H1 (cell line): ENCODE data around the gene FGFBP1. TPM values are rescaled to one million over a fixed set of nuclear protein-coding genes. Genes with fewer than 3 reads are reported as not detected.

Experiments
- CTCF ChIA-PET: fragments of 300-600 bp; sonication (Branson Sonifier 250); formaldehyde crosslinking; loops from one replicate; lab custom pipeline; 2021; ENCODE audit not compliant: partially characterized antibody; lab: Charles Lee
- POLR2A ChIA-PET: fragments of 300-600 bp; sonication (Branson Sonifier 250); formaldehyde crosslinking; loops from one replicate; lab custom pipeline; 2021; ENCODE audit warnings: inconsistent platforms; ENCODE audit not compliant: partially characterized antibody; lab: Charles Lee
- DNase-seq, 2 experiments: peaks; one replicate each; pipeline versions ENCODE4 v3.0.0 to v3.0.0-alpha.2; 2010 to 2022; ENCODE audit warnings: low spot score in 2 of 2, low read depth in 1 of 2, mixed read lengths in 1 of 2
- FAIRE-seq: peaks from 2 replicates; lab custom pipeline; 2011; peaks lifted over from hg19 to GRCh38; lab: Jason Lieb, UNC
- H2AFZ ChIP-seq: 2 replicates; pipeline ENCODE4 v1.8.1; 2012; ENCODE audit warnings: low read length, inconsistent platforms
- H2AK5ac ChIP-seq: 2 replicates; pipeline ENCODE4 v1.6.1; 2013; ENCODE audit warnings: low read depth, low read length
- H2BK120ac ChIP-seq: replicated peaks from 2 replicates; pipeline ENCODE3; 2013; ENCODE audit warnings: low read depth, low read length, inconsistent platforms
- H2BK12ac ChIP-seq: 2 replicates; pipeline ENCODE4 v1.6.1; 2013; ENCODE audit warnings: low read depth, low read length
- H2BK15ac ChIP-seq: 2 replicates; pipeline ENCODE4 v1.6.1; 2013; ENCODE audit warnings: low read length
- H2BK20ac ChIP-seq: 2 replicates; pipeline ENCODE4 v1.6.1; 2013; ENCODE audit warnings: low read length
- H2BK5ac ChIP-seq: 2 replicates; pipeline ENCODE4 v1.6.1; 2013; ENCODE audit warnings: low read depth, low read length
- H3K14ac ChIP-seq: 2 replicates; pipeline ENCODE4 v1.6.1; 2013; ENCODE audit warnings: inconsistent platforms; ENCODE audit not compliant: insufficient read length
- H3K18ac ChIP-seq: 2 replicates; pipeline ENCODE4 v1.6.1; 2013; ENCODE audit warnings: low read length; ENCODE audit errors: extremely low read depth
- H3K23ac ChIP-seq: 2 replicates; pipeline ENCODE4 v1.6.1; 2013; ENCODE audit warnings: inconsistent platforms; ENCODE audit not compliant: insufficient read length
- H3K23me2 ChIP-seq: 2 replicates; pipeline ENCODE4 v1.6.1; 2013; ENCODE audit warnings: low read depth, low read length
- H3K27ac ChIP-seq: 2 replicates; pipeline ENCODE4 v1.6.1; 2011; ENCODE audit warnings: low read depth, low read length, inconsistent platforms
- H3K27me3 ChIP-seq, 4 experiments: replicated peaks in 1 of 4; 1 replicate in 1 of 4; 2 replicates in 3 of 4; pipeline versions ENCODE4 v1.6.1 to v1.8.1; 2011 to 2013; ENCODE audit warnings: low read length in 3 of 4, mild to moderate bottlenecking in 3 of 4, inconsistent platforms in 2 of 4, mixed read lengths in 2 of 4, moderate library complexity in 1 of 4; ENCODE audit not compliant: control insufficient read depth in 3 of 4, insufficient read depth in 3 of 4; ENCODE audit errors: extremely low read depth in 1 of 4
- H3K36me3 ChIP-seq, 4 experiments: 2 replicates each; pipeline versions ENCODE4 v1.6.1 to v1.8.1; 2011 to 2013; ENCODE audit warnings: mild to moderate bottlenecking in 4 of 4, low read length in 3 of 4, moderate library complexity in 2 of 4, control low read depth in 1 of 4, inconsistent platforms in 1 of 4; ENCODE audit not compliant: insufficient read depth in 4 of 4, control insufficient read depth in 2 of 4
- H3K4ac ChIP-seq: replicated peaks from 2 replicates; pipeline ENCODE3; 2013; ENCODE audit warnings: low read length, low read depth, mixed read lengths, inconsistent platforms; ENCODE audit not compliant: insufficient read length
- H3K4me1 ChIP-seq, 4 experiments: replicated peaks in 1 of 4; 1 replicate in 1 of 4; 2 replicates in 3 of 4; pipeline versions ENCODE4 v1.6.1 to v1.8.1; 2011 to 2013; ENCODE audit warnings: low read length in 3 of 4, inconsistent platforms in 2 of 4, mixed read lengths in 1 of 4; ENCODE audit not compliant: insufficient read depth in 4 of 4, control insufficient read depth in 3 of 4
- H3K4me2 ChIP-seq, 2 experiments: 2 replicates each; pipeline versions ENCODE4 v1.6.1 to v1.8.1; 2011 to 2013; ENCODE audit warnings: low read depth in 2 of 2, low read length in 2 of 2, control low read depth in 1 of 2, inconsistent platforms in 1 of 2, mild to moderate bottlenecking in 1 of 2; ENCODE audit not compliant: insufficient read depth in 1 of 2
- H3K4me3 ChIP-seq, 4 experiments: fragments of 200-600, 300-600 bp in 1 of 4; sonication (generic), shearing (Covaris generic), sonication (Bioruptor Twin) in 1 of 4; 2 replicates each; pipeline versions ENCODE4 v1.5.1 to v1.8.1; 2011 to 2016; ENCODE audit warnings: low read length in 4 of 4, low read depth in 3 of 4, control low read depth in 2 of 4, inconsistent platforms in 2 of 4, mild to moderate bottlenecking in 2 of 4, mixed read lengths in 1 of 4, moderate library complexity in 1 of 4; ENCODE audit not compliant: insufficient read depth in 2 of 4; ENCODE audit errors: extremely low read depth in 1 of 4
- H3K56ac ChIP-seq: replicated peaks from 2 replicates; pipeline ENCODE3; 2013; ENCODE audit warnings: low read depth, mild to moderate bottlenecking, mixed read lengths, low read length, inconsistent platforms; ENCODE audit not compliant: insufficient read length
- H3K79me1 ChIP-seq: 2 replicates; pipeline ENCODE4 v1.6.1; 2013; ENCODE audit warnings: low read depth, low read length, control low read depth
- H3K79me2 ChIP-seq, 2 experiments: 2 replicates each; pipeline versions ENCODE4 v1.6.1 to v1.8.1; 2012 to 2013; ENCODE audit warnings: low read length in 2 of 2, mild to moderate bottlenecking in 2 of 2, inconsistent platforms in 1 of 2; ENCODE audit not compliant: insufficient read depth in 2 of 2, control insufficient read depth in 1 of 2
- H3K9ac ChIP-seq, 4 experiments: replicated peaks in 1 of 4; 1 replicate in 1 of 4; 2 replicates in 3 of 4; pipeline versions ENCODE4 v1.6.1 to v1.8.1; 2011 to 2013; ENCODE audit warnings: low read depth in 3 of 4, low read length in 3 of 4, control low read depth in 2 of 4, mild to moderate bottlenecking in 2 of 4, moderate library complexity in 2 of 4, inconsistent platforms in 1 of 4; ENCODE audit errors: extremely low read depth in 1 of 4
- H3K9me3 ChIP-seq, 2 experiments: 2 replicates each; pipeline versions ENCODE4 v1.6.1 to v1.8.1; 2012 to 2013; ENCODE audit warnings: mild to moderate bottlenecking in 2 of 2, moderate library complexity in 2 of 2, control low read depth in 1 of 2, inconsistent platforms in 1 of 2, low read depth in 1 of 2, low read length in 1 of 2, mixed read lengths in 1 of 2; ENCODE audit not compliant: insufficient read depth in 2 of 2
- H4K20me1 ChIP-seq, 2 experiments: replicated peaks in 1 of 2; 2 replicates each; pipeline versions ENCODE3 to v1.8.1; 2011 to 2013; ENCODE audit warnings: inconsistent platforms in 2 of 2, low read length in 2 of 2, mild to moderate bottlenecking in 1 of 2; ENCODE audit not compliant: insufficient read depth in 2 of 2, control insufficient read depth in 1 of 2
- H4K5ac ChIP-seq: 2 replicates; pipeline ENCODE4 v1.6.1; 2013; ENCODE audit warnings: low read length, low read depth, mixed read lengths, inconsistent platforms; ENCODE audit not compliant: insufficient read length
- H4K8ac ChIP-seq: 2 replicates; pipeline ENCODE4 v1.8.0; 2013; ENCODE audit warnings: mild to moderate bottlenecking, moderate library complexity, low read length, inconsistent platforms; ENCODE audit not compliant: insufficient read depth; ENCODE audit errors: extremely low read depth
- H4K91ac ChIP-seq: replicated peaks from 2 replicates; pipeline ENCODE3; 2013; ENCODE audit warnings: low read length, mixed read lengths, inconsistent platforms; ENCODE audit not compliant: insufficient read length
- BCL11A ChIP-seq, 2 experiments: IDR thresholded peaks; one replicate each; pipeline ENCODE4 v1.6.1; 2011; ENCODE audit warnings: low read depth in 2 of 2, low read length in 2 of 2, mild to moderate bottlenecking in 2 of 2
- CBX5 ChIP-seq: fragments of 300-800, 300-1000 bp; sonication (generic); IDR thresholded peaks from 2 replicates; pipeline ENCODE4 v1.7.1; 2016; ENCODE audit warnings: antibody characterized with exemption, low read length, low read depth
- CEBPB ChIP-seq: IDR thresholded peaks from 2 replicates; pipeline ENCODE4 v1.6.1; 2012; ENCODE audit warnings: low read depth, low read length
- CHD1 ChIP-seq: IDR thresholded peaks from 2 replicates; pipeline ENCODE4 v1.6.1; 2012; ENCODE audit warnings: low read depth, low read length, improper control_type of control experiment
- EZH2 ChIP-seq: fragments of 200-600 bp; sonication (generic); IDR thresholded peaks from 2 replicates; pipeline ENCODE4 v1.7.1; 2012; ENCODE audit warnings: low read depth, mild to moderate bottlenecking, moderate library complexity, low read length, inconsistent platforms; ENCODE audit not compliant: severe bottlenecking
- FOSL1 ChIP-seq: IDR thresholded peaks from 2 replicates; pipeline ENCODE4 v1.6.1; 2011; ENCODE audit warnings: mild to moderate bottlenecking, low read depth, low read length, moderate library complexity; ENCODE audit not compliant: insufficient read depth
- GTF2F1 ChIP-seq: IDR thresholded peaks from 2 replicates; pipeline ENCODE4 v1.6.1; 2012; ENCODE audit warnings: low read depth, low read length, improper control_type of control experiment, borderline replicate concordance
- HDAC6 ChIP-seq: IDR thresholded peaks from one replicate; pipeline ENCODE4 v1.7.1; 2012; ENCODE audit warnings: low read depth, mild to moderate bottlenecking, inconsistent platforms, low read length, moderate library complexity
- JUN ChIP-seq: IDR thresholded peaks from 2 replicates; pipeline ENCODE4 v1.6.1; 2011; ENCODE audit warnings: low read depth, mild to moderate bottlenecking, improper control_type of control experiment, low read length
- JUND ChIP-seq: IDR thresholded peaks from 2 replicates; pipeline ENCODE4 v1.6.1; 2011; ENCODE audit warnings: mild to moderate bottlenecking, improper control_type of control experiment, low read length
- KDM4A ChIP-seq: IDR thresholded peaks from one replicate; pipeline ENCODE4 v1.7.1; 2012; ENCODE audit warnings: low read depth, mild to moderate bottlenecking, moderate library complexity, low read length, inconsistent platforms; ENCODE audit not compliant: severe bottlenecking
- MAX ChIP-seq: IDR thresholded peaks from 2 replicates; pipeline ENCODE4 v1.6.1; 2012; ENCODE audit warnings: inconsistent platforms
- RBBP5 ChIP-seq: IDR thresholded peaks from 2 replicates; pipeline ENCODE4 v1.7.1; 2012; ENCODE audit warnings: low read depth, mild to moderate bottlenecking, inconsistent platforms, low read length, moderate library complexity, borderline replicate concordance
- SP1 ChIP-seq: IDR thresholded peaks from 2 replicates; pipeline ENCODE4 v1.6.1; 2011; ENCODE audit warnings: low read depth, low read length
- WGBS, 2 experiments: shearing (Covaris generic) in 1 of 2; methylation state at CpG; one replicate each; pipeline versions ENCODE4 v1.1.6 to v1.1.7; 2013 to 2015; ENCODE audit warnings: low lambda C conversion rate in 2 of 2, mixed read lengths in 2 of 2, inconsistent platforms in 1 of 2, low coverage in 1 of 2, missing lambda C conversion rate in 1 of 2; ENCODE audit not compliant: insufficient replicate concordance in 2 of 2, insufficient coverage in 1 of 2, insufficient read length in 1 of 2; ENCODE audit errors: extremely low coverage in 1 of 2, missing lambda C conversion rate in 1 of 2; 5-methylcytosine and 5-hydroxymethylcytosine counted together
- polyA plus RNA-seq, 7 experiments: library from polyadenylated mRNA; depleted of rRNA in 3 of 7; stranded (reverse) in 5 of 7; unstranded in 2 of 7; fragments of >200 nt in 5 of 7; fragments of 200-250 nt in 2 of 7; gene quantifications; 1 replicate in 5 of 7; 2 replicates in 1 of 7; 4 replicates in 1 of 7; pipeline versions ENCODE4 v1.2.1 to v1.2.3, GENCODE V29; 2011 to 2013; ENCODE audit warnings: missing spikeins in 2 of 7, mixed read lengths in 2 of 7
- total RNA-seq: library from RNA; stranded (reverse); fragmentation: NEBNext Ultra II Directional; extraction: Animal tissue kit (Norgen Biotek cat#: 25700); gene quantifications from 2 replicates; pipeline ENCODE4 v1.2.1, GENCODE V29; 2021

Gene FGFBP1
- total and polyA plus RNA-seq, 2 of the 8 experiments (the other 6 are each of a cell fraction or from before 2014, with no cell fraction given), result 0.17 to 0.20 TPM

- no peak overlapping the region for H3K23ac ChIP-seq
- H3K4me2 ChIP-seq, result no peak overlapping the region
- no peak overlapping the region for H3K27ac ChIP-seq
- no peaks in the 10 kb centered on the region for H3K27me3 ChIP-seq
- no peak overlapping the region for H4K8ac ChIP-seq
- no peak overlapping the region for H3K9ac ChIP-seq
- no peak overlapping the region for H2BK20ac ChIP-seq
- no peak overlapping the region for H3K56ac ChIP-seq
- ChIA-PET POLR2A (no interaction called here), CTCF (interaction anchor here (1.0 to 3.2 kb wide), 4 partner anchors 11 to 59 kb away, joined by 3 to 19 read pairs (median 4); no protein-coding TSS in a partner anchor)
- H3K14ac ChIP-seq, result no peak overlapping the region
- no peak overlapping the region for H3K4ac ChIP-seq
- DNase-seq (no peak), FAIRE-seq (no peak)
- H2BK120ac ChIP-seq, result no peak overlapping the region
- no peak for TF ChIP-seq CEBPB
- TF ChIP-seq KDM4A, result no peak
- no peak for TF ChIP-seq JUND
- TF ChIP-seq EZH2, result no peak
- no peak for TF ChIP-seq BCL11A (IDR thresholded peaks at IDR 0.05; ENCODE audit: low read depth in 2 of 2, low read length in 2 of 2)
- no peak for TF ChIP-seq SP1
- no peak for TF ChIP-seq RBBP5
- no peak for TF ChIP-seq MAX
- no peak for TF ChIP-seq CBX5
- TF ChIP-seq HDAC6, result no peak
- no peak for TF ChIP-seq FOSL1
- TF ChIP-seq CHD1, result no peak
- no peak for TF ChIP-seq GTF2F1
- TF ChIP-seq JUN, result no peak
- no peak overlapping the region for H2BK12ac ChIP-seq
- H3K23me2 ChIP-seq, result peaks cover 4% of the 10 kb centered on the region; the same call in 1 of the 2 replicates
- no peak overlapping the region for H3K18ac ChIP-seq
- no peak overlapping the region for H3K4me3 ChIP-seq
- H3K79me2 ChIP-seq, result no peaks in the 10 kb centered on the region
- H2BK15ac ChIP-seq, result no peak overlapping the region
- no peaks in the 10 kb centered on the region for H3K9me3 ChIP-seq
- peaks cover 0 to 3% of the 10 kb centered on the region in 2 experiments for H4K20me1 ChIP-seq
- H3K36me3 ChIP-seq, result no peaks in the 10 kb centered on the region
- peaks cover 0 to 9% (median 3%) of the 10 kb centered on the region in 4 experiments; a peak in 2 of 7 replicates for H3K4me1 ChIP-seq
- no peak overlapping the region for H2BK5ac ChIP-seq
- H2AFZ ChIP-seq, result no peak overlapping the region
- no peak overlapping the region for H2AK5ac ChIP-seq
- H4K5ac ChIP-seq, result no peak overlapping the region
- no peak overlapping the region for H4K91ac ChIP-seq
- no peaks in the 10 kb centered on the region for H3K79me1 ChIP-seq
- 86% methylated on average over 1 of the region's 1 CpG; no CpG with 5 or more reads in 1 of the 2 experiments for WGBS, 2 experiments
Observed at GRCh38 chr4:15942283-15942682, 3.7 kb upstream of the FGFBP1 start.
